ENCODE data around the gene GALNT5.

Gene GALNT5

DNA sequence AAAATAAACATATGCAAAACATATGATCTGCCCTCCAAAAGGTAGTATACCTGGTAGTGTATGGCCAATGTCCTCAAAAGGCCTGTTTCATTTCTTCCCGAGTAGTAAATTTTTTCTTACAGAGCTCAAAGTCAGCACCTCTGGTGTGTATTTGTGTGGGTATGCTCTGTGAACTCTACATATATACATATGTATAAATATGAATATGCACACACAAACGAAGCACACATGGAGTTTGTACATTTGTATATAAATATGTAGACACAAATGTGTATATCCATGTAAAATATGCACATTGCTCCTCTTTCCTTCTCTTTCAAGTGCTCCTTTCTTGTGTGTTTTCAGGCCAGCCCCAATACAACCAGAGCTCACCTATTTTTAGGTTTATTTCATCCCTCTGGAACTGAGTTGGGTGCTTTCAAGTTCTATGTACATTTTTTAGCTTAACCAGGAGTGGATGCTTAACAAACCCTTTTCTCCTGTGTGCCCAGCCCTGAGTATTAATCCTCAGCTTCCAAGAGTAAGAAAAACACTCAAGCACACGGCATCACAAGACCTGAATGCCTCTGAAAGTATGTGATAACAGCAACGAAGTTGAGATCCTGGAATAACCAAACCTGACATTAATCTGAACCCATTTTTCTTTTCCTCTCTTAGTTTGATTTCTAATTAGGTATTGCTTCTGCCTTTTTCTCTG, 12.2 kb upstream of the GALNT5 start:
- intact Hi-C loops (cut with DNase I; ENCODE audit: low total_unique reads), result no loop called here
- Histone ChIP-seq H3K4me1 (peaks cover 0 to 7% (median 0%) of the 10 kb centered on the region in 4 donors), H3K9me3 (no peaks in the 10 kb centered on the region), H3K36me3 (no peaks in the 10 kb centered on the region), H3K27me3 (no peaks in the 10 kb centered on the region), H3K27ac (no peak overlapping the region), H3K4me3 (no peak overlapping the region)
- TF ChIP-seq, protein P1, sequence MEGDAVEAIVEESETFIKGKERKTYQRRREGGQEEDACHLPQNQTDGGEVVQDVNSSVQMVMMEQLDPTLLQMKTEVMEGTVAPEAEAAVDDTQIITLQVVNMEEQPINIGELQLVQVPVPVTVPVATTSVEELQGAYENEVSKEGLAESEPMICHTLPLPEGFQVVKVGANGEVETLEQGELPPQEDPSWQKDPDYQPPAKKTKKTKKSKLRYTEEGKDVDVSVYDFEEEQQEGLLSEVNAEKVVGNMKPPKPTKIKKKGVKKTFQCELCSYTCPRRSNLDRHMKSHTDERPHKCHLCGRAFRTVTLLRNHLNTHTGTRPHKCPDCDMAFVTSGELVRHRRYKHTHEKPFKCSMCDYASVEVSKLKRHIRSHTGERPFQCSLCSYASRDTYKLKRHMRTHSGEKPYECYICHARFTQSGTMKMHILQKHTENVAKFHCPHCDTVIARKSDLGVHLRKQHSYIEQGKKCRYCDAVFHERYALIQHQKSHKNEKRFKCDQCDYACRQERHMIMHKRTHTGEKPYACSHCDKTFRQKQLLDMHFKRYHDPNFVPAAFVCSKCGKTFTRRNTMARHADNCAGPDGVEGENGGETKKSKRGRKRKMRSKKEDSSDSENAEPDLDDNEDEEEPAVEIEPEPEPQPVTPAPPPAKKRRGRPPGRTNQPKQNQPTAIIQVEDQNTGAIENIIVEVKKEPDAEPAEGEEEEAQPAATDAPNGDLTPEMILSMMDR (IDR thresholded peaks at IDR 0.05), result no peak
- no peak for DNase-seq

DNA sequence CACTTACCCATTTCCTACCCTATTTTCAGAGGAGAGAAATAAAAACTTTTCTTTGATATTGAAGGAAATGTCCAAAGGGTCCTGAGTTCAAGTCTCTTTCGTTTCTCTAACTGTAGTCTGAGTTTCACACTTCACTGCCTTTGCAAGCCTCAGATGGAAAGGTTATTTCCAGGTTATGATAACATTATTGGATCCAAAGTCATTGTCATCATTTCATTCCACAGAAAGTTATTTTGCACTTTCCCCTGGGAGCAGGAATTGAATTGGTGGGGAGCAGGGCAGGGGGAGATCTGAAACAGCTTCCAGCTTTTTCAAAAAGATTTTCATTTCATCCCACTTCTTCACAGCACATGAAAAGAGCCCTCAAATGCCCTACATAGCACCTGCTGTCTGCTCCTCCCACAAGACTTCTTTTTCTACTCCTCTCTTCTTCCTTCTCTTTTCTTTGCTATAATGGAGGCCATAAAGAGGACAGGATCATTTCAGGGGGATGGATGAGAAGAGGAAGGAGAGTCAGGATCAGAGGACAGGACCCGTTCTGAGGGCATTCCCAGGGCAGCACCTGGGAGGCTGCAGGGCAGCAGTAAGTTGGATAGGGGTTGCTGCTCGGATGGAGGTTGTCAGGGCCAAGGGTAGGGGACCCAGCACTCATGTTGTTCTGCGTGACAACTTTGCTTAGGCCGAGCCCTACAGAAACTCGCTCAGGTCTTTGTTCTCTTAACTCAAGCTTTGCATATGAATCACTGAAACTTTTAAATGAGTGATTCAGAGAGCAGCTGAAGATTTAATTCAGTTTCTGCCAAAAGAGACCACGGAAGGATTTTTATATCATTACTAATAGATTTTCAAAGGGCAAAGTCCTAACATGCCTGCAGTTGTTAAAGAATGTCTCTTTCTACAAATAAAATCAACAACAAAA, 11.4 kb upstream of the GALNT5 start:
- no peak for DNase-seq
- TF ChIP-seq, protein P1 (IDR thresholded peaks at IDR 0.05), result no peak
- intact Hi-C loops (cut with DNase I; ENCODE audit: low total_unique reads), result no loop called here
- Histone ChIP-seq H3K27me3 (no peaks in the 10 kb centered on the region), H3K4me3 (no peak overlapping the region), H3K4me1 (peaks cover 0 to 7% (median 0%) of the 10 kb centered on the region in 4 donors), H3K36me3 (no peaks in the 10 kb centered on the region), H3K27ac (no peak overlapping the region), H3K9me3 (no peaks in the 10 kb centered on the region)

DNA sequence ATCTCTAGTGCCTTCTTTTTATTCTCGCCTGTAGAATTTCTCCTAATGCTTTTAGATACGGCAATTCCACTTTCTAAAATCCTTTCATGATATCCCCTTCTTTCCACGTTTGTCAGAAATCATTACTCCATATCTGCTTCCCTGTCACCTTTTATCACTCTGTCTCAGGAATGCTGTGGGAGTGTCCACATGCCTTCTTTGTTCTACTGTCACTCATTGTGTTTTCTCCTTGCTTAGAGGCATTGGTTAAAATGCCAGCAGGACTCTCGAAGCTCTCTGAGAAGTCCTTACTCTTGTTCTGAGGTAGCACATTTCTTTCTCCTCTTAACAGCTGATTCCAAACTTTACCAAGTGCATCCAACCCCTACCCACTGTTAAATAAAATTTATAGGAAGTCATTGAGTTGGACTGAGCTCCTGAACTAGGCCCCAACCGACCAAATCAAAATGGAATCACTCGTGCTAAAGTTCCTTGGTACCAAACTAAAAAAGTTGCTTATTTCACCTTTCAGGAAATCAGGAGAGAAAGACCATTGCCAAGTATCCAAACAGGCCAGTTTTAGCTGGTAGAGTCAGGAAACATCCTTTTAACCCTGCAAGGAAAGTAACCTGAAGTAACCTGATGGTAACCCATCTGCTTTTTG, 10.6 kb upstream of the GALNT5 start:
- peaks cover 0 to 7% (median 0%) of the 10 kb centered on the region in 4 donors for H3K4me1 ChIP-seq
- intact Hi-C loops (cut with DNase I; ENCODE audit: low total_unique reads), result no loop called here
- no peak overlapping the region for H3K27ac ChIP-seq
- H3K4me3 ChIP-seq, result no peak overlapping the region
- no peaks in the 10 kb centered on the region for H3K27me3 ChIP-seq
- H3K36me3 ChIP-seq, result no peaks in the 10 kb centered on the region
- DNase-seq, result no peak
- TF ChIP-seq, protein P1 (IDR thresholded peaks at IDR 0.05), result no peak
- H3K9me3 ChIP-seq, result no peaks in the 10 kb centered on the region

DNA sequence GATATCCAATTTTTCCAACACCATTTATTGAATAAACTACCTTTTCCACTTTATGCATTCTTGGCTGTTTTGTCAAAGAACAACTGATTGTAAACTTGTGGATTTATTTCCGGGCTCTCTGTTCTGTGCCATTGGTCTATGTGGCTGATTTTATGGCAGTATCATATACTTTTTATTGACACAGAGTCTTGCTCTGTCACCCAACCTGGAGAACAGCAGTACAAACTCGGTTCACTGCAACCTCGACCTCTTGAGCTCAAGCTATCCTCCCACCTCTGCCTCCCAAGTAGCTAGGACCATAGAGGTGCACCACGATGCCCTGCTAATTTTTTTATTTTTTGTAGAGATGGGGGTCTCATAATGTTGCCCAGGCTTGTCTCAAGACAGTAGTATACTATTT, 6.7 kb upstream of the GALNT5 start:
- TF ChIP-seq, protein P1 (IDR thresholded peaks at IDR 0.05), result no peak
- no peak overlapping the region for H3K27ac ChIP-seq
- no peak overlapping the region for H3K4me3 ChIP-seq
- no peak for DNase-seq
- H3K9me3 ChIP-seq, result no peaks in the 10 kb centered on the region
- H3K36me3 ChIP-seq, result no peaks in the 10 kb centered on the region
- H3K27me3 ChIP-seq, result no peaks in the 10 kb centered on the region
- intact Hi-C loops (cut with DNase I; ENCODE audit: low total_unique reads), result no loop called here
- H3K4me1 ChIP-seq, result peaks cover 0 to 7% (median 0%) of the 10 kb centered on the region in 4 donors

DNA sequence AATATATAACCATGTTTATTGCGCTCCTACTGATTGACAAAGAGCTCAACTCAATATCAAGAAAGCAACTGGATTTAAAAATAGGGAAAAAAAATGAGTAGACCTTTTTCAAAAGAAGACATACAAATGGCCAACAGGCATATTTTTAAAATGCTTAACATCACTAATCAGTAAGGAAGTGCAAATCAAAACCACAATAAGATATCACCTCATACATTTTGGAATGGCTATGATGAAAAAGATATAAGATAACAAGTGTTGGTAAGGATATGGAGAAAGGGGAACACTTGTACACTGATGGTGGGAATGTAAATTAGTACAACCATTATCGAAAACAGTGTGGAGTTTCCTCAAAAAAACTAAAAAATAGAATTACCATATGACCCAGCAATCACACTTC, 5.6 kb upstream of the GALNT5 start:
- intact Hi-C loops (cut with DNase I; ENCODE audit: low total_unique reads), result no loop called here
- H3K27me3 ChIP-seq, result no peaks in the 10 kb centered on the region

More for the DNA sequence above, 5.6 kb upstream of the GALNT5 start:
- TF ChIP-seq, protein P1 (IDR thresholded peaks at IDR 0.05), result no peak
- H3K4me3 ChIP-seq, result no peak overlapping the region
- no peak overlapping the region for H3K27ac ChIP-seq
- no peak for DNase-seq
- no peaks in the 10 kb centered on the region for H3K9me3 ChIP-seq
- H3K4me1 ChIP-seq, result peaks cover 0 to 2% (median 0%) of the 10 kb centered on the region in 4 donors
- H3K36me3 ChIP-seq, result no peaks in the 10 kb centered on the region

Data from tibial artery (tissue), 4 donors.